Thoracic aorta (tissue), 2 donors: Measurements from ENCODE around the gene PRRC2C. TPM values are rescaled to one million over a fixed set of nuclear protein-coding genes. Genes with fewer than 3 reads are reported as not detected.
A peak's percentile ranks its signal among the peaks of the same experiment; 100 is the strongest.

ENCODE experiments used
- ATAC-seq: fragments of 150-250 bp; one replicate; pipeline ENCODE4 v1.8.0; 2017; ENCODE audit warnings: low read depth; ENCODE audit not compliant: insufficient number of reproducible peaks, low FRiP score
- DNase-seq: peaks from one replicate; pipeline ENCODE4 v3.0.0-alpha.2; 2020; ENCODE audit warnings: low spot score
- H3K27ac ChIP-seq, 2 donors: fragments of 200-600 bp; sonication (generic); 1 replicate in 1 of 2; 2 replicates in 1 of 2; pipeline ENCODE4 v1.5.1; 2016; ENCODE audit warnings: mild to moderate bottlenecking in 2 of 2, moderate library complexity in 2 of 2
- H3K27me3 ChIP-seq: fragments of 200-600 bp; sonication (generic); replicated peaks from 2 replicates; pipeline ENCODE4 v1.6.0; 2016; ENCODE audit warnings: mild to moderate bottlenecking; ENCODE audit not compliant: insufficient read depth
- H3K36me3 ChIP-seq: fragments of 200-600 bp; sonication (generic); one replicate; pipeline ENCODE4 v1.5.1; 2016
- H3K4me1 ChIP-seq, 2 donors: fragments of 200-600 bp; sonication (generic); 1 replicate in 1 of 2; 2 replicates in 1 of 2; pipeline versions ENCODE4 v1.5.1 to v1.6.0; 2016; ENCODE audit warnings: low read depth in 2 of 2, mild to moderate bottlenecking in 1 of 2; ENCODE audit not compliant: control insufficient read depth in 1 of 2
- H3K4me3 ChIP-seq: fragments of 200-600 bp; sonication (generic); 2 replicates; pipeline ENCODE4 v1.5.1; 2016; ENCODE audit warnings: mild to moderate bottlenecking
- H3K9me3 ChIP-seq: fragments of 200-600 bp; sonication (generic); 2 replicates; pipeline ENCODE4 v1.5.1; 2016
- total RNA-seq, 2 donors: library from RNA; depleted of rRNA; stranded (reverse); fragments of >200 nt; gene quantifications; one replicate each; pipeline versions ENCODE4 v1.1.0 to v1.2.3, GENCODE V29; 2016
- TF ChIP-seq, protein P1 (sequence below): fragments of 200-600 bp; sonication (generic); IDR thresholded peaks from one replicate; pipeline ENCODE4 v1.5.1; 2019; ENCODE audit warnings: antibody characterized with exemption

PRRC2C gene
- total RNA-seq, 2 donors from 2014 or later: 73.9 to 127 TPM

DNA sequence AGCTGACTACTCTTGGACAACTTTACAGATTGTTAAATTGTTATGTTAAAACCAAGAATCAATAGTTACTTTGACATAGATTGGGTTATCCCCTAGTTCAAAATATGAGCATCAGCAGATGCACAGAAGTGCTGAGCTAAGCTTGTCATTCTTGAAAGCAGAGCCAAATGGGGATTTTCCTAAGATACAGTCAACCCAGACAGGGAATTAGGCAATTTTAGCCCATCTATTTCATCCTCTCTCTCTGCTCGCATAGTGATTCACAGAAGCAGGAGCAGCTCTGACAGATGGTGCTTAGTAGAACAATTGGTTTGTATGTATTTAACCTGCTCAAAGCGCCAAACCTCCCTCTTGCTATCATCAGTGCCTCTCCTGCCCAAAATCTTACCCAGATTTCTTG is 27.9 kb upstream of the PRRC2C start:
- peaks cover 3% of the 10 kb centered on the region for H3K9me3 ChIP-seq
- no peaks in the 10 kb centered on the region for H3K36me3 ChIP-seq
- no peak for ATAC-seq
- H3K4me1 ChIP-seq: no peaks in the 10 kb centered on the region
- no peak overlapping the region for H3K4me3 ChIP-seq
- DNase-seq: no peak
- no peak overlapping the region for H3K27ac ChIP-seq
- TF ChIP-seq, protein P1, sequence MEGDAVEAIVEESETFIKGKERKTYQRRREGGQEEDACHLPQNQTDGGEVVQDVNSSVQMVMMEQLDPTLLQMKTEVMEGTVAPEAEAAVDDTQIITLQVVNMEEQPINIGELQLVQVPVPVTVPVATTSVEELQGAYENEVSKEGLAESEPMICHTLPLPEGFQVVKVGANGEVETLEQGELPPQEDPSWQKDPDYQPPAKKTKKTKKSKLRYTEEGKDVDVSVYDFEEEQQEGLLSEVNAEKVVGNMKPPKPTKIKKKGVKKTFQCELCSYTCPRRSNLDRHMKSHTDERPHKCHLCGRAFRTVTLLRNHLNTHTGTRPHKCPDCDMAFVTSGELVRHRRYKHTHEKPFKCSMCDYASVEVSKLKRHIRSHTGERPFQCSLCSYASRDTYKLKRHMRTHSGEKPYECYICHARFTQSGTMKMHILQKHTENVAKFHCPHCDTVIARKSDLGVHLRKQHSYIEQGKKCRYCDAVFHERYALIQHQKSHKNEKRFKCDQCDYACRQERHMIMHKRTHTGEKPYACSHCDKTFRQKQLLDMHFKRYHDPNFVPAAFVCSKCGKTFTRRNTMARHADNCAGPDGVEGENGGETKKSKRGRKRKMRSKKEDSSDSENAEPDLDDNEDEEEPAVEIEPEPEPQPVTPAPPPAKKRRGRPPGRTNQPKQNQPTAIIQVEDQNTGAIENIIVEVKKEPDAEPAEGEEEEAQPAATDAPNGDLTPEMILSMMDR: no peak
- H3K27me3 ChIP-seq: no peaks in the 10 kb centered on the region

DNA sequence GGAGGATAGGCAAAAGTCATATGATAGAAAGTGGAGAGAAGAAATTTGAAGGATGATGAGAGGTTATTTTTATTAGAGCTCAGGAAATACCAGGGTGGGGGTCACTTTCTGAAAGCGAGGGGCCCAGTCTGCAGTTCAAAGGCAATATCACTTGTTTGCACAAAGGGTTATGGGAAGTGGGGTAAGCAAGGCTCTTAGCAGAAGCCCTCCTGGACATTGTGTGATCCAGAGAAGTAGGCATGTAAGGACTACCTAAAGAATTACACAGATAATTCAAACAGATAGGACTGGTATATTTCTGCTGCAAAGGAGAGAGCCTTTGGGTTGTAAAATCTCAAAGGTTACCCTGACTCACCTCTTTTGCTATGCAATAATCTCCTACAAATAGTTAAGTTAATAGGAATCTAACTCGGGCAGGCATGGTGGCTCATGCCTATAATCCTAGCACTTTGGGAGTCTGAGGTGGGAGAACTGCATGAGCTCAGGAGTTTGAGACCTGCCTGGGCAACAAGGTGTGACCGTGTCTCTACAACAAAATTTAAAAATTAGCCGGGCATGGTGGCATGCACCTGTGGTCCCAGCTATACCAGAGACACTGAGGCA is 25.2 kb upstream of the PRRC2C start:
- H3K27ac ChIP-seq: no peak overlapping the region
- TF ChIP-seq, protein P1: no peak
- DNase-seq (no peak), ATAC-seq (no peak)
- H3K27me3 ChIP-seq: no peaks in the 10 kb centered on the region
- H3K4me3 ChIP-seq: no peak overlapping the region
- no peaks in the 10 kb centered on the region for H3K36me3 ChIP-seq
- peaks cover 0 to 4% of the 10 kb centered on the region in 2 donors for H3K4me1 ChIP-seq
- H3K9me3 ChIP-seq: no peaks in the 10 kb centered on the region

DNA sequence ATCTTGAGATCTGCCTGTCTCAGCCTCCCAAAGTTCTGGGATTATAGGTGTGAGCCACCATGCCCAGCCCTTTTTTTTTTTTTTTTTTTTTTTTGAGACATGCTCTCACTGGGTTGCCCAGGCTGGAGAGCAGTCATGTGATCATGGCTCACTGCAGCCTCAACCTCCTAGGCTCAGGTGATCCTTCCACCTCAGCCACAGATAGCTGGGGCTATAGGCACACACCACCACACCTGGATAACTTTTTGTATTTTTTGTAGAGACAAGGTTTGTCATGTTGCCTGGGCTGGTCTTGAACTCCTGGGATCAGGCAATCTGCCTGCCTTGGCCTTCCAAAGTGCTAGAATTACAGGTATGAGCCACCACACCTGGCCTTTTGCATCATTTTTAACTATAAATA is 17.7 kb upstream of the PRRC2C start:
- Histone ChIP-seq H3K9me3 (no peaks in the 10 kb centered on the region), H3K36me3 (no peaks in the 10 kb centered on the region), H3K4me3 (peak overlapping the region; percentile 37), H3K27ac (peak overlapping the region; percentile 54 to 84), H3K27me3 (no peaks in the 10 kb centered on the region), H3K4me1 (peaks cover 8 to 25% of the 10 kb centered on the region in 2 donors)
- ATAC-seq: no peak
- TF ChIP-seq, protein P1: no peak
- no peak for DNase-seq

DNA sequence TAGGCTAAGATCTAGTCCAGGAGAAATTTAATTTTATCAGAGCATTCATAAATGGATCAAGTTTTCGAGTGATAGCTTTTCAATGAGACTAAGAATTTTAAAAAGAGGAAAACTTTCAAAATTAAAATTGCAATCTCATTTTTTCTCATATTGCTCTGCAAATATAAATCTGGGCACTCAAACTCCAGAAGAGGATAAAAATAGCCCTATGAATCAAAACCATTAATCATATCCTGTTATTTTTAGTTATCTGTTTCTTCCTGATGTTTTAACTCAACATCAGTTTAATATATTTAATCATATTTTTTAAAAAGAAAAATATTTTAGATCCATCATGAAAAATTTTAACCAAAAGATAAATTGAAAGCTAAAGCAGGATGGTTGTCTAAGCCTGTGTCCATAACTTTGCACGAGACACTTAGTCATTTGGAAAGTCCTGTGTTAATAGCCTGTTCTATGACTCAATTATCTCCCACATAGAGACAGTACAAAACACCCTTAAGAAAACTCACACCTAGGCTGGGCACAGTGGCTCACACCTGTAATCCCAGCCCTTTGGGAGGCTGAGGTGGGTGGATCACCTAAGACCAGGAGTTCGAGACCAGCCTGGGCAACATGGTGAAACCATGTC is 17.1 kb upstream of the PRRC2C start:
- peak; percentile 57 for ATAC-seq
- no peaks in the 10 kb centered on the region for H3K36me3 ChIP-seq
- no peaks in the 10 kb centered on the region for H3K9me3 ChIP-seq
- no peaks in the 10 kb centered on the region for H3K27me3 ChIP-seq
- peaks cover 8 to 25% of the 10 kb centered on the region in 2 donors for H3K4me1 ChIP-seq
- H3K27ac ChIP-seq: peak overlapping the region; percentile 54 to 84
- TF ChIP-seq, protein P1: no peak
- no peak for DNase-seq
- H3K4me3 ChIP-seq: peak overlapping the region; percentile 37

DNA sequence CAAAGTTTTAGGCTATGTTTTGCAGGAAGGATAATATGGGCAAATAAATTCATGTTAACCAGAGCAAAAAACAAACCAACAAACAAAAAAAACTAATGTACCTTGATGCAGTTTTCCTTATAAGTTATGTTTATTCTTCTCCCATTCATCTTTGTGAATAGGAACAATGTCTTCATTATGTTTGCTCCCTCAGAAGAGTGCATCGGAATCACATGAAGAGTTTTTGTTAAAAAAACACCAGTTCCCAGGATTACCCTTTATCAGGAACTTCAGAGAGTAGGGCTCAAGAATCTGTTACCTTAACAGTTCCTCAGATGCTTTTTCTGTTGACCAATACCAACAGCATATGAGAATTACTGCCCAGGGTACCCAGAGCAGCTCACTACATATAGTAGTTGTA is 14.6 kb upstream of the PRRC2C start:
- no peaks in the 10 kb centered on the region for H3K27me3 ChIP-seq
- H3K4me1 ChIP-seq: peaks cover 8 to 26% of the 10 kb centered on the region in 2 donors
- H3K9me3 ChIP-seq: no peaks in the 10 kb centered on the region
- no peak overlapping the region for H3K27ac ChIP-seq
- ATAC-seq (no peak), DNase-seq (no peak)
- no peaks in the 10 kb centered on the region for H3K36me3 ChIP-seq
- TF ChIP-seq, protein P1: no peak
- no peak overlapping the region for H3K4me3 ChIP-seq
